PC-3 (cell line): ENCODE measurements around the gene QSER1.

ENCODE experiments used
- CTCF ChIP-seq: fragments of 300-600 bp; sonication (generic); conservative IDR thresholded peaks from 2 replicates; pipeline ENCODE4 v1.5.1; 2017; ENCODE audit warnings: antibody characterized with exemption, low read depth, mild to moderate bottlenecking, low read length
- EZH2 ChIP-seq: fragments of 300-600 bp; sonication (generic); IDR thresholded peaks from one replicate; pipeline ENCODE4 v1.6.1; 2017; ENCODE audit warnings: antibody characterized with exemption, mild to moderate bottlenecking, low read length; ENCODE audit not compliant: unreplicated experiment

GRCh38 chr11:32935462-32936029, 42.9 kb downstream of the QSER1 start:
- TF ChIP-seq CTCF: no peak
- no peak for TF ChIP-seq EZH2
